Activated CD4-positive, alpha-beta T cell treated with anti-CD3 and anti-CD28 coated beads, Interleukin-2, amount 10 ng/mL, durations not matched to agents 7 days and 5 days (primary cell): Measurements from ENCODE around the gene SLAMF9. TPM values are rescaled to one million over a fixed set of nuclear protein-coding genes. Genes with fewer than 3 reads are reported as not detected.
"Not testable (repeated sequence)": the region's sequence is repeated elsewhere in the genome, so short reads cannot be mapped to it uniquely, and the experiment has no call there.

Experiments
- CTCF ChIA-PET: fragments of 350-600 bp; sonication (Branson Sonifier 250); formaldehyde crosslinking; loops from one replicate; lab custom pipeline; 2021; ENCODE audit warnings: antibody characterized with exemption; lab: Charles Lee
- POLR2A ChIA-PET: fragments of 350-600 bp; sonication (Branson Sonifier 250); formaldehyde crosslinking; loops from one replicate; lab custom pipeline; 2021; ENCODE audit warnings: antibody characterized with exemption; lab: Charles Lee
- DNase-seq: peaks from one replicate; pipeline ENCODE4 v3.0.0-alpha.2; 2020
- H3K27ac Mint-ChIP-seq: one replicate; pipeline ENCODE4 v1.8.0; 2021; ENCODE audit warnings: mild to moderate bottlenecking, moderate library complexity, mixed read lengths
- H3K27me3 Mint-ChIP-seq: one replicate; pipeline ENCODE4 v1.8.0; 2021; ENCODE audit warnings: mixed read lengths
- H3K36me3 Mint-ChIP-seq: one replicate; pipeline ENCODE4 v1.8.0; 2021; ENCODE audit warnings: low read depth, mixed read lengths
- H3K4me1 Mint-ChIP-seq: one replicate; pipeline ENCODE4 v1.8.0; 2021; ENCODE audit warnings: mixed read lengths
- H3K4me3 Mint-ChIP-seq: one replicate; pipeline ENCODE4 v1.8.0; 2021; ENCODE audit warnings: mild to moderate bottlenecking, moderate library complexity, mixed read lengths
- H3K9me3 Mint-ChIP-seq: one replicate; pipeline ENCODE4 v1.8.0; 2021; ENCODE audit warnings: mixed read lengths
- total RNA-seq, 2 experiments: library from RNA; stranded (reverse); gene quantifications; one replicate each; pipeline ENCODE4 v1.2.3, GENCODE V29; 2021

The SLAMF9 gene
- total RNA-seq, 2 experiments from 2014 or later, result not detected

GRCh38 chr1:159908031-159908940, 45.8 kb downstream of the SLAMF9 start:
- CTCF ChIA-PET, result interaction anchor here (1.2 kb wide), 1 partner anchor 13 kb away, joined by 3 read pairs; no protein-coding TSS in a partner anchor
- Mint-ChIP-seq H3K36me3 (peaks cover 7% of the 10 kb centered on the region), H3K9me3 (peaks cover 3% of the 10 kb centered on the region), H3K27me3 (no peaks in the 10 kb centered on the region), H3K4me3 (no peak overlapping the region), H3K27ac (no peak overlapping the region), H3K4me1 (peaks cover 55% of the 10 kb centered on the region)
- POLR2A ChIA-PET, result no interaction called here
- DNase-seq, result no peak

- Mint-ChIP-seq H3K4me1 (peaks cover 43% of the 10 kb centered on the region), H3K27ac (no peak overlapping the region), H3K9me3 (peaks cover 3% of the 10 kb centered on the region), H3K36me3 (peaks cover 5% of the 10 kb centered on the region), H3K4me3 (no peak overlapping the region), H3K27me3 (no peaks in the 10 kb centered on the region)
- POLR2A ChIA-PET, result no interaction called here
- CTCF ChIA-PET, result interaction anchor here (1.2 kb wide), 2 partner anchors 12 to 14 kb away, joined by 3 to 5 read pairs; no protein-coding TSS in a partner anchor
- no peak for DNase-seq
Measured at GRCh38 chr1:159906960-159907359, 47.1 kb downstream of the SLAMF9 start.

GRCh38 chr1:159904036-159904435, 50.0 kb downstream of the SLAMF9 start:
- H3K27me3 Mint-ChIP-seq, H3K36me3 Mint-ChIP-seq, DNase-seq, H3K9me3 Mint-ChIP-seq, H3K27ac Mint-ChIP-seq, H3K4me3 Mint-ChIP-seq, POLR2A ChIA-PET: not testable (repeated sequence)
- CTCF ChIA-PET, result interaction anchor here (0.6 to 1.3 kb wide), 6 partner anchors 11 to 1397 kb away, joined by 3 to 5 read pairs (median 4); no protein-coding TSS in a partner anchor
- H3K4me1 Mint-ChIP-seq, result peaks cover 15% of the 10 kb centered on the region

- Mint-ChIP-seq H3K27ac (no peak overlapping the region), H3K4me1 (peaks cover 7% of the 10 kb centered on the region), H3K4me3 (no peak overlapping the region), H3K36me3 (no peaks in the 10 kb centered on the region), H3K9me3 (peaks cover 3% of the 10 kb centered on the region), H3K27me3 (peaks cover 3% of the 10 kb centered on the region)
- ChIA-PET CTCF (interaction anchor here (1.0 to 1.9 kb wide), 2 partner anchors 9 to 105 kb away, joined by 3 to 6 read pairs; no protein-coding TSS in a partner anchor), POLR2A (no interaction called here)
- no peak for DNase-seq
Measured at GRCh38 chr1:159902541-159902940, 51.5 kb downstream of the SLAMF9 start.

Other genes starting within 250 kb of the SLAMF9 start
- gene CRP, start 239.6 kb downstream of the SLAMF9 start, total RNA-seq, result not detected
- gene DUSP23, start 173.3 kb downstream of the SLAMF9 start, total RNA-seq, result 10 to 100 TPM; 22.9 to 23.8 TPM
- gene FCRL6, start 151.9 kb downstream of the SLAMF9 start, total RNA-seq, result under 1 TPM in 1 of 2 experiments, not detected in 1; 0.15 TPM
- under 1 TPM; 0.47 to 0.89 TPM for gene SLAMF8, start 127.4 kb downstream of the SLAMF9 start, total RNA-seq
- gene VSIG8, start 91.6 kb downstream of the SLAMF9 start, total RNA-seq, result not detected
- gene CFAP45, start 54.1 kb downstream of the SLAMF9 start, total RNA-seq, result under 1 TPM; 0.25 to 0.37 TPM
- 100 to 1,000 TPM; 429 to 461 TPM for gene TAGLN2, start 28.7 kb downstream of the SLAMF9 start, total RNA-seq
- not detected for gene IGSF9, start 8.6 kb downstream of the SLAMF9 start, total RNA-seq
- 1 to 10 TPM; 5.9 to 6.4 TPM for gene PIGM, start 77.8 kb upstream of the SLAMF9 start, total RNA-seq
- gene KCNJ10, start 115.9 kb upstream of the SLAMF9 start, total RNA-seq, result not detected
- not detected for gene KCNJ9, start 127.3 kb upstream of the SLAMF9 start, total RNA-seq
- gene IGSF8, start 144.4 kb upstream of the SLAMF9 start, total RNA-seq, result 10 to 100 TPM; 36.4 to 40.9 TPM
- gene ATP1A2, start 161.5 kb upstream of the SLAMF9 start, total RNA-seq, result not detected
- not detected for gene ATP1A4, start 197.4 kb upstream of the SLAMF9 start, total RNA-seq
- gene CASQ1, start 236.3 kb upstream of the SLAMF9 start, total RNA-seq, result not detected